ENCODE data around the gene UGGT2. TPM values are rescaled to one million over a fixed set of nuclear protein-coding genes. Genes with fewer than 3 reads are reported as not detected.

Gene UGGT2
- total RNA-seq, 1 donor from 2014 or later, result 39.6 TPM

DNA sequence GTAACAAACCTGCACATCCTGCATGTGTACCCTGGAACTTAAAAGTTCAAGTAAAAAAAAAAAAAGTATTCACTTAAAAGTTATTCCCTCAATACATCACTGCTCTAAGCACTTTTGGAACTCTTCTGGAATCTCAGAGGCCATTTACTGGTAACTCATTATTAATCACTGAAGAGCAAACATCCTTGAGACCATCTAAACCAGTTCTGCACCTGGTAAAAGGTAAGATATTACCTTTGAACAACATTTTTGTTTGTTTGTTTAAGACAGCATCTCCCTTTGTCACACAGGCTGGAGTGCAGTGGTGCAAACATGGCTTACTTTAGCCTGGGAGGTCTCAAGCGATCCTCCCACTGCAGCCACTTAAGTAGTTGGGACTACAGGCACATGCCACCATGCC lies 16.7 kb downstream of the UGGT2 start:
- no peaks in the 10 kb centered on the region for H3K36me3 ChIP-seq (ENCODE audit: control insufficient read depth, insufficient read depth, low read length)
- no peak for DNase-seq (ENCODE audit: low read depth)
- H3K27me3 ChIP-seq (ENCODE audit: control insufficient read depth, insufficient read depth, low read length), result no peaks in the 10 kb centered on the region
- no peak overlapping the region for H3K4me3 ChIP-seq (ENCODE audit: low read depth, low read length)
- TF ChIP-seq, protein P1, sequence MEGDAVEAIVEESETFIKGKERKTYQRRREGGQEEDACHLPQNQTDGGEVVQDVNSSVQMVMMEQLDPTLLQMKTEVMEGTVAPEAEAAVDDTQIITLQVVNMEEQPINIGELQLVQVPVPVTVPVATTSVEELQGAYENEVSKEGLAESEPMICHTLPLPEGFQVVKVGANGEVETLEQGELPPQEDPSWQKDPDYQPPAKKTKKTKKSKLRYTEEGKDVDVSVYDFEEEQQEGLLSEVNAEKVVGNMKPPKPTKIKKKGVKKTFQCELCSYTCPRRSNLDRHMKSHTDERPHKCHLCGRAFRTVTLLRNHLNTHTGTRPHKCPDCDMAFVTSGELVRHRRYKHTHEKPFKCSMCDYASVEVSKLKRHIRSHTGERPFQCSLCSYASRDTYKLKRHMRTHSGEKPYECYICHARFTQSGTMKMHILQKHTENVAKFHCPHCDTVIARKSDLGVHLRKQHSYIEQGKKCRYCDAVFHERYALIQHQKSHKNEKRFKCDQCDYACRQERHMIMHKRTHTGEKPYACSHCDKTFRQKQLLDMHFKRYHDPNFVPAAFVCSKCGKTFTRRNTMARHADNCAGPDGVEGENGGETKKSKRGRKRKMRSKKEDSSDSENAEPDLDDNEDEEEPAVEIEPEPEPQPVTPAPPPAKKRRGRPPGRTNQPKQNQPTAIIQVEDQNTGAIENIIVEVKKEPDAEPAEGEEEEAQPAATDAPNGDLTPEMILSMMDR (IDR thresholded peaks at IDR 0.05; ENCODE audit: insufficient read depth, low read length, poor library complexity, severe bottlenecking), result no peak

DNA sequence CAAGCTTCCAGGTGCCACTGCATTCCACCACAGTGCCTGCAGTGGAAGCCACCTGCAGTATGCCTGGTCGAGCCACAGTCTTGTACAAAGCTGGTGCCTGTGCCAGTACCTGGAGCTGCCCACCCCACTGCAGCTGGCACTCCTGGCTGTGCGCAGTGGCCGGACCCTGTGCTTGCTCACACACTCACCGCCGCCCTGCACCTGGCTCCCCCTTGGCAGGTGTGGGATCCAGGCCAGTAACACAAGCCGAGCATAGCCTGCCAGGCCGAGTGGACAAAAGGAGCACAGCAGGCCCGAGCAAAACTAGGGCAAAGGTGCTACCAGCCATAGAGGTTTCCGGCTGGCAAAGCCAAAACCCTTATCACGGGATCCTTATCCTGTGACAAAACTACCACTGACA lies 18.5 kb downstream of the UGGT2 start:
- Histone ChIP-seq H3K27me3 (ENCODE audit: control insufficient read depth, insufficient read depth, low read length) (no peaks in the 10 kb centered on the region), H3K36me3 (ENCODE audit: control insufficient read depth, insufficient read depth, low read length) (no peaks in the 10 kb centered on the region), H3K4me3 (ENCODE audit: low read depth, low read length) (no peak overlapping the region)
- no peak for DNase-seq (ENCODE audit: low read depth)
- TF ChIP-seq, protein P1 (IDR thresholded peaks at IDR 0.05; ENCODE audit: insufficient read depth, low read length, poor library complexity, severe bottlenecking), result no peak

DNA sequence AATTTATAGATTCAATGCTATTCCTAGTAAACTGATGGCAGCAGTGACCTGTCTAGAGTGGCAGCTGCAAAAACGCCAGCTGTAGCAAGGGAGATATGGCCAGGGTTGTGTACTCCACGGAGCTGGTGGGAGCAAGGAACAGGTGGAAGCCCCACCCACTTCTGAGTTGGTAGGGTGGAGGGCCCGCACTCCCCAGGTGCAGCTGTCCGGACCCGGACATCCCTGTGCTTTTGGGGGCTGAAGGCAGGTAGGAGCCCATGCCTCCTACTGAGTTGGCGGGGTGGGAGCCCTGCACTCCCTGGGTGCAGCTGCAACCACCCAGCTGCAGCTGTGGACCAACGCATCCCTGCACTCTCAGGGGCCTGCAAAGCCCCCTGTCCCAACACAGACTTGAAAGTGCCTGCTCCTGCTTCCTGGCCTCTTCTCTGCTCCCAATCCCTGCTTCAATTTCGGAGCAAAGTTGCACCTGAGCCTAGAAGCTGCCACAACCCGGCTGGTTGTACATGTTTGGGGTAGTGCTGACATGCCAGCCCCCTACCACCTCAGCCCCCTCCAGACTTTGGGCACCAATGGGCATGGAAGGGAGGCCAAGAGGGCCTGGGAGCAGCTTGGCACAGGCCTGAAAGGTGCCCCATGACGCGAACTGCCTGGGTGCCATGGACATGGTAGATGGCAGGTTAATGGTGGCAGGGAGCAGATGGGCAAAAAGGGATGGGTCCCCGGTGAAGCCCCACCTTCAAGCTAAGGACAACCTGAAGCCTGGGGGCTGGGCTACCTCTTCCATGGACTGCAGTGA lies 19.8 kb downstream of the UGGT2 start:
- TF ChIP-seq, protein P1 (IDR thresholded peaks at IDR 0.05; ENCODE audit: insufficient read depth, low read length, poor library complexity, severe bottlenecking), result no peak
- DNase-seq (ENCODE audit: low read depth), result no peak
- Histone ChIP-seq H3K4me3 (ENCODE audit: low read depth, low read length) (no peak overlapping the region), H3K36me3 (ENCODE audit: control insufficient read depth, insufficient read depth, low read length) (no peaks in the 10 kb centered on the region), H3K27me3 (ENCODE audit: control insufficient read depth, insufficient read depth, low read length) (no peaks in the 10 kb centered on the region)

DNA sequence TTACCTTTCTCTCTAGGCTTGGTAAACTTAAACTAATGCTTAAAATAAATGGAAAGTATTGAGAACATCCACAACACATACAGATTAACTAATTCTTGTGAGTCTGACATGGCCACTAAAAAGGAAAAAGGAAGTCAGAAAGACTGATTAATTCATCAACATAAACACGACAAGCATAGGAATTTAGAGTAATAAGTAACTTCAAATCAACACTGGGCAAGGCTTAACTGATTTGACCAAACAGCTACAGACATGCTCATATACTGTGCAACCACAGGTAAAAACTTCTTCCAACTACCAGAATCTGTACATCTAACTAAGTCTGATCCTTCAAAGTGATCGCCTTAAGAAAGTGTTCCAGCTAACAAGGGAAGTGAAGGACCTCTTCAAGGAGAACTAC lies 20.5 kb downstream of the UGGT2 start:
- TF ChIP-seq, protein P1 (IDR thresholded peaks at IDR 0.05; ENCODE audit: insufficient read depth, low read length, poor library complexity, severe bottlenecking), result no peak
- no peaks in the 10 kb centered on the region for H3K36me3 ChIP-seq (ENCODE audit: control insufficient read depth, insufficient read depth, low read length)
- no peaks in the 10 kb centered on the region for H3K27me3 ChIP-seq (ENCODE audit: control insufficient read depth, insufficient read depth, low read length)
- no peak for DNase-seq (ENCODE audit: low read depth)
- H3K4me3 ChIP-seq (ENCODE audit: low read depth, low read length), result no peak overlapping the region

DNA sequence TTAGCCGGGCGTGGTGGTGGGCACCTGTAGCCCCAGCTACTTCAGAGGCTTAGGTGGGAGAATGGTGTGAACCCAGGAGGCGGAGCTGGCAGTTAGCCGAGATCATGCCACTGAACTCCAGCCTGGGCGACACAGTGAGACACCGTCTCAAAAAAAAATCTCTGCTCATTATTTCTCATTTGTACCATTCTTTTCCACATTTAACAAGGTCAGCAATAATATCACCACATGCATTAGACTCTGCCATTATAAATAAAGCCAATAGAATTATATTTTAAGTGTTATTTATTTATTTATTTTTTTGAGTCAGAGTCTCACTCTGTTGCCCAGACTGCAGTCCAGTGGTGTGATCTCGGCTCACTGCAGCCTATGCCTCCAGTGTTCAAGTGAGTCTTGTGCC lies 24.2 kb downstream of the UGGT2 start:
- H3K4me3 ChIP-seq (ENCODE audit: low read depth, low read length), result no peak overlapping the region
- no peaks in the 10 kb centered on the region for H3K27me3 ChIP-seq (ENCODE audit: control insufficient read depth, insufficient read depth, low read length)
- H3K36me3 ChIP-seq (ENCODE audit: control insufficient read depth, insufficient read depth, low read length), result no peaks in the 10 kb centered on the region
- TF ChIP-seq, protein P1 (IDR thresholded peaks at IDR 0.05; ENCODE audit: insufficient read depth, low read length, poor library complexity, severe bottlenecking), result no peak
- no peak for DNase-seq (ENCODE audit: low read depth)

DNA sequence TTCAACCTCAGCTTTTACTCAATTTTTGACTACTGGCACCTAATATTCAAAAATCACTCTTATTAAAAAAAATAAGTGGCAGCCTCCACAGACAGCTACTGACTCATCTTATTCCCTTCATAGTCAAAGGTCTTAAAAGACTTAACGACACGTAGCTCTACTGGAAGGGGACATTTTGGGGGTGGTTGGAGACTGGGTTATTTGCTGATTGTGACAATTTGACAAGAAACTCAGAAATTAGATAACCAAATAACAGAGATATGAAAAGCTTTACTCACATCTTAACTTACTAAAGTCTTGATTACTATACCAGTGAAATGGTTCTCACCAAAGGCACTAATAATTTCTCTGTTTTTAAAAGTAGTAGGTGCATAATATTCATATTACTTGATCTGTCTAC lies 25.7 kb downstream of the UGGT2 start:
- Histone ChIP-seq H3K4me3 (ENCODE audit: low read depth, low read length) (no peak overlapping the region), H3K27me3 (ENCODE audit: control insufficient read depth, insufficient read depth, low read length) (no peaks in the 10 kb centered on the region), H3K36me3 (ENCODE audit: control insufficient read depth, insufficient read depth, low read length) (no peaks in the 10 kb centered on the region)
- DNase-seq (ENCODE audit: low read depth), result no peak
- TF ChIP-seq, protein P1 (IDR thresholded peaks at IDR 0.05; ENCODE audit: insufficient read depth, low read length, poor library complexity, severe bottlenecking), result no peak
